GM12875 (cell line): ENCODE data around the gene SIK3.

Experiments used
- H3K4me3 ChIP-seq: one replicate; pipeline ENCODE4 v1.5.1; 2011; ENCODE audit warnings: low read depth, low read length, control low read depth
- TF ChIP-seq, protein P1 (sequence below): IDR thresholded peaks from 2 replicates; pipeline ENCODE4 v1.5.1; 2011; ENCODE audit warnings: low read depth, mild to moderate bottlenecking, control low read depth, inconsistent platforms, low read length, moderate library complexity, borderline replicate concordance; ENCODE audit not compliant: insufficient read depth

SIK3 gene

DNA sequence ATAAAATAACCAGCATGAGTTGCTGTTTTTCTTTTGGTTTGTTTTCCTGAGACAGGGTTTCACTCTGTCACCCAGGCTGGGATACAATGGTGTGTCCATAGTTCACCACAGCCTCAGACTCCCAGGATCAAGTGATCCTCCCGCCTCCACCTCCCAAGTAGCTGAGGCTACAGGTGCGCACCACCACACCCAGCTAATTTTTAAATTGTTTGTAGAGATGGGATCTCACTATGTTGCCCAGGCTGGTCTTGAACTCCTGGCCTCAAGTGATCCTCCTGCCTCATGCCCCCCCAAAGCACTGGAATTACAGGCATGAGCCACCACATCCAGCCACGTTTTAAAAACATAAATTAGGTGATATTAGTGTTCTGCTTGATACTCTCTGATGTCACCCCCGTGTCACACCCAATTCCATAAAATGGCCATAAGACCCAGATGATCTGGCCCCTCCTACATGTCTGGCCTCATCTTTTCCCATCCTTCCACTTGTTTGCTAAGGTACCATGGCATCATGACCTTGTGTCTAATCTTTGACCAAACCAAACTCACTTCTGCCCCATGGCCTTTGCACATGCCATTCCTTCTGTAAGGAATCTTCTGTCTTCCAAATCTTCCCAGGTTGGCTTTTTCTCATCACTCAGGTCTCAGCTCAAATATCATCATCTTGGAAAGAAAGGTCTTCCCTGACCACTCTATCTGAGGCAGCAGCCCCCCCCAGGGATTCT lies 6.3 kb downstream of the SIK3 start:
- H3K4me3 ChIP-seq = no peak overlapping the region
- TF ChIP-seq, protein P1, sequence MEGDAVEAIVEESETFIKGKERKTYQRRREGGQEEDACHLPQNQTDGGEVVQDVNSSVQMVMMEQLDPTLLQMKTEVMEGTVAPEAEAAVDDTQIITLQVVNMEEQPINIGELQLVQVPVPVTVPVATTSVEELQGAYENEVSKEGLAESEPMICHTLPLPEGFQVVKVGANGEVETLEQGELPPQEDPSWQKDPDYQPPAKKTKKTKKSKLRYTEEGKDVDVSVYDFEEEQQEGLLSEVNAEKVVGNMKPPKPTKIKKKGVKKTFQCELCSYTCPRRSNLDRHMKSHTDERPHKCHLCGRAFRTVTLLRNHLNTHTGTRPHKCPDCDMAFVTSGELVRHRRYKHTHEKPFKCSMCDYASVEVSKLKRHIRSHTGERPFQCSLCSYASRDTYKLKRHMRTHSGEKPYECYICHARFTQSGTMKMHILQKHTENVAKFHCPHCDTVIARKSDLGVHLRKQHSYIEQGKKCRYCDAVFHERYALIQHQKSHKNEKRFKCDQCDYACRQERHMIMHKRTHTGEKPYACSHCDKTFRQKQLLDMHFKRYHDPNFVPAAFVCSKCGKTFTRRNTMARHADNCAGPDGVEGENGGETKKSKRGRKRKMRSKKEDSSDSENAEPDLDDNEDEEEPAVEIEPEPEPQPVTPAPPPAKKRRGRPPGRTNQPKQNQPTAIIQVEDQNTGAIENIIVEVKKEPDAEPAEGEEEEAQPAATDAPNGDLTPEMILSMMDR = no peak

DNA sequence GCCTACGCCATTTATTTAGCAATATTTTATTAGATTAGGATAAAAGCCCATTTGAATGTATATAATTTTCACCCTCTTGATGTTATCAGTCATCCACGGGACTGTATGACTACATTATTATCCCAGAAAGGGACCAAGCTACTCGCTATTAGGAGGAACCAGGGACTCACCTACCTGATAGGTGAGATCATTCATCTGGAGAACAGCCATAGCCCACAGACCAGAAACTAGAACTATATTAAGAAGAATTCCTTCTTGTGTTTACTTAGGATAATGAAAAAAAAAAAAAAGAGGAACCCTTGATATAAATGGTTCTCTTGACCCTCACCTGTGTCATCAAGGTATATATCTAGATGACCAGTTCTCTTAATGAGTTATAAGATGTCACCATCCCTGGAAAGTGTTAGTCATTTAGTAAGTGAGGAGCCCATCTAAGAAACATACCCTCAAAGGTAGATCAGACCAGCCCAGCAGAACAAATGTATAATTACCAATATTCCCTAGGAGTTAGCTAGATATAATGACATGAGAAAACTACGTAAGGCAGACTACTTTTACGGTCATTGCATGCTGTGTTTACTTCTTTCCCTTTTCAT lies 8.0 kb downstream of the SIK3 start:
- H3K4me3 ChIP-seq = no peak overlapping the region

DNA sequence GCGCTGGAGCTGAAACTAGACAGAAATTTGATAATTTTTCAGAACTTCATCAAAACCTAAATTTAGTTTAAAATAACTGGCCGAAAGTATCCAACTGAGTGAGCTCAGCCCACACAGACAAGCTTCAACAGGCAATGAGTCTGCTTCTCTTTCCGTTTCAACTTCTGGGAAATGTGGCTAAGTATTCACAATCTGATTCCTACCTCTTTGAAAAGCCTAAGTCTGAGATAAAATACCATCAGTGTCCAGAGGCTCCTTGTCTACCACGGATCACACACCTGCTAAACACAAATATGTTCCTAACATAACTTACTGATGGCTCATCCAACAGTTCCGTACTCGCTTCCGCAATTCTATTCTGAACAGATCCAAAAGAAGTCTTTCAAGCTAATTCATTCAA lies 8.5 kb downstream of the SIK3 start:
- no peak overlapping the region for H3K4me3 ChIP-seq
- TF ChIP-seq, protein P1 = no peak

More for the DNA sequence above, 8.0 kb downstream of the SIK3 start:
- TF ChIP-seq, protein P1 = no peak

DNA sequence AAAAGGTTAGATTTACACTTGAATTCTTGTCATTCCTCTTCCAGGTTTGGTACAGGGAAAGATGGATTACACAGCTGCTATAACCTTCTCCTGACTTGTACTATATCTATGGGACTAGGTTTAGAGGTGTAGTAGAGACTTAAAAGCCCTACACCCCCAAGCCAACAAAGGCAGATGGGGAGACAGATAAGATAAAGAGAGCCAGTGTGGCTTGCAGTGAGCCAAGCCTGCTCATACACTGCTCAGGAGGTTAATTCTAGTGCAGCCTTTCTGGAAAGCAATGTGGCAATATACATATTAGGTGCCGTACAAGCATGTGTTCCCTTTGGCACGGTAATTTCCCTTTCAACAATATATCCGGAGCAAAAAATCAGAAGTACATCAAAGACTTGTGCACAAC lies 10.8 kb downstream of the SIK3 start:
- TF ChIP-seq, protein P1 = no peak
- H3K4me3 ChIP-seq = no peak overlapping the region

DNA sequence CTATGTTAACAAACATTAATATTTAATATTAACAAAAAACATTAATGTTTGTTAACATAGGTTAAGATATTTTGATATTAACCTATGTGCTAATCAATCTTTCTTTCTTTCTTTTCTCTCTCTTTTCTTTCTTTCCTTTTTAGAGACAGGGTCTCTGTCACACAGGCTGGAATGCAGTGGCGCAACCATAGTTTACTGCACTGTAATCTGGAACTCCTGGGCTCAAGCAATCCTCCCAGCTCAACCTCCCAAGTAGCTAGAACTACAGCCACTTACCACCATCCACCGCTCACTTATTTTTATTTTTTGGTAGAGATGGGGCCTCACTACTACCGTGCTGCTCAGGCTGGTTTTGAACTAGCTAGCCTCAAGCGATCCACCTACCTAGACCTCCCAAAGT lies 13.2 kb downstream of the SIK3 start:
- H3K4me3 ChIP-seq = no peak overlapping the region
- TF ChIP-seq, protein P1 = no peak

DNA sequence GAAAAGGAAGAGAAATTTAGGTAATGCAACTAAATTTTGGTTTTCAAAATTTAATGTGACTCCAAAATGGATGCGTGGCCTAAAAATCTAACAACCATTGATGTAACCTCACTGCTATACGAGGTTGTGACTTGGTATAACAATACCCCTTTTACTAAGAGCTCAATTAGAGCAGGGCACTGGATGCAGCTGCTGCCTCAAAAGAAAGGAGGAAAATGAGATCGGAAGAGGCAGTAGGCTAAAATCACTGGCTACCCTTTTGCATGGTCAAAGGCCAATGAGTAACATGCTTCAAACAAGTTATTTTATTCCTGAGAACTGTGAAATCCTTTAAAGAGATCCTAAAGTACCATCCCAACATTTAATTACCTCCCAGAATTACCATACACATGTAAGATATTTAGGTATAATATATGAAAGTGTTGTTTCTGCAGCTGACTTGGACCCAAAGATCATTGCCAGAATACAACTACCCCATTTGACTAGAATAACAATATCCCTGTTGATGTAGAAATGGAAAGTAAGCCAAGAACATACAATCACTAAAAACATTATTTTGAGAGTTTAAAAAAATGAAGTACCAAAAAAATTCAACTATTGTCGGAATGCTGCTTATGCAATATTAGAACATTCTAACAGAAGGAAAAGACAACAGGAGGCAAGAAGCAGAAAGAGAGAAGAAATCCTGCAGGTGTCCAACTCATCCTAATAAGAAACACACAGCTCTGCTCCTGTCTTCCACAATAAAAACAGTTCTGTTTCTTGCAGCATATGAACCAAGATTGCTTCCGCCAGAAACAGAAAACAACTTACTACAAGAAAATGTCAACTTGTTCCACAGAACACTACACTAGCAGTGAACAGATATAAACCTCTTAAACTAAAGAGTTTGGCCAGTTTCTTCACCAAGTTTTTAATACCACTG lies 15.0 kb downstream of the SIK3 start:
- no peak overlapping the region for H3K4me3 ChIP-seq
- TF ChIP-seq, protein P1 = no peak
